Muscle layer of colon (tissue), 2 donors: ENCODE measurements around the gene MGMT.

ENCODE experiments used
- H3K27ac ChIP-seq: one replicate; pipeline ENCODE4 v1.7.0; 2013; ENCODE audit warnings: low read depth, mild to moderate bottlenecking, low read length, moderate library complexity
- H3K27me3 ChIP-seq, 2 donors: one replicate each; pipeline ENCODE4 v1.7.0; 2013; ENCODE audit warnings: low read length in 2 of 2, mild to moderate bottlenecking in 2 of 2; ENCODE audit not compliant: insufficient read depth in 2 of 2, control insufficient read depth in 1 of 2
- H3K36me3 ChIP-seq: one replicate; pipeline ENCODE4 v1.7.0; 2013; ENCODE audit warnings: mild to moderate bottlenecking, low read length; ENCODE audit not compliant: insufficient read depth
- H3K4me1 ChIP-seq: one replicate; pipeline ENCODE4 v1.7.0; 2013; ENCODE audit warnings: mild to moderate bottlenecking, low read length; ENCODE audit not compliant: insufficient read depth
- H3K4me3 ChIP-seq, 2 donors: one replicate each; pipeline ENCODE4 v1.7.0; 2013; ENCODE audit warnings: low read length in 2 of 2, low read depth in 1 of 2, mild to moderate bottlenecking in 1 of 2, moderate library complexity in 1 of 2
- H3K9ac ChIP-seq: one replicate; pipeline ENCODE4 v1.7.0; 2013; ENCODE audit warnings: low read length
- H3K9me3 ChIP-seq: one replicate; pipeline ENCODE4 v1.7.0; 2013; ENCODE audit warnings: mild to moderate bottlenecking, low read length
- donor health status: abdominal sarcoma.
- donor health status: Adenocarcinoma of cecum.

The MGMT gene

GRCh38 chr10:129631870-129632623 lies 165.0 kb downstream of the MGMT start:
- Histone ChIP-seq H3K4me3 (no peak overlapping the region), H3K4me1 (peaks cover 12% of the 10 kb centered on the region), H3K9me3 (no peaks in the 10 kb centered on the region), H3K27me3 (no peaks in the 10 kb centered on the region), H3K36me3 (no peaks in the 10 kb centered on the region), H3K27ac (no peak overlapping the region), H3K9ac (no peak overlapping the region)

- H3K27me3 ChIP-seq, result no peaks in the 10 kb centered on the region
- H3K9me3 ChIP-seq, result no peaks in the 10 kb centered on the region
- H3K27ac ChIP-seq, result no peak overlapping the region
- no peak overlapping the region for H3K9ac ChIP-seq
- no peak overlapping the region for H3K4me3 ChIP-seq
- H3K36me3 ChIP-seq, result no peaks in the 10 kb centered on the region
- no peaks in the 10 kb centered on the region for H3K4me1 ChIP-seq
These were observed 170.0 kb downstream of the MGMT start for GRCh38 chr10:129637010-129637409.

- Histone ChIP-seq H3K4me3 (no peak overlapping the region), H3K9me3 (no peaks in the 10 kb centered on the region), H3K36me3 (no peaks in the 10 kb centered on the region), H3K27me3 (no peaks in the 10 kb centered on the region), H3K27ac (no peak overlapping the region), H3K9ac (no peak overlapping the region), H3K4me1 (no peaks in the 10 kb centered on the region)
These were observed 170.8 kb downstream of the MGMT start for GRCh38 chr10:129637846-129638245.

GRCh38 chr10:129641351-129641750 lies 174.3 kb downstream of the MGMT start:
- H3K9ac ChIP-seq, result no peak overlapping the region
- no peaks in the 10 kb centered on the region for H3K9me3 ChIP-seq
- H3K27me3 ChIP-seq, result no peaks in the 10 kb centered on the region
- no peak overlapping the region for H3K27ac ChIP-seq
- no peak overlapping the region for H3K4me3 ChIP-seq
- H3K36me3 ChIP-seq, result no peaks in the 10 kb centered on the region
- H3K4me1 ChIP-seq, result no peaks in the 10 kb centered on the region

GRCh38 chr10:129641982-129642381 lies 174.9 kb downstream of the MGMT start:
- Histone ChIP-seq H3K27me3 (no peaks in the 10 kb centered on the region), H3K4me1 (no peaks in the 10 kb centered on the region), H3K9ac (no peak overlapping the region), H3K4me3 (no peak overlapping the region), H3K27ac (no peak overlapping the region), H3K36me3 (no peaks in the 10 kb centered on the region), H3K9me3 (no peaks in the 10 kb centered on the region)

- Histone ChIP-seq H3K4me1 (no peaks in the 10 kb centered on the region), H3K27ac (no peak overlapping the region), H3K36me3 (no peaks in the 10 kb centered on the region), H3K4me3 (no peak overlapping the region), H3K9ac (no peak overlapping the region), H3K27me3 (no peaks in the 10 kb centered on the region), H3K9me3 (no peaks in the 10 kb centered on the region)
These were observed 175.4 kb downstream of the MGMT start for GRCh38 chr10:129642427-129642826.

GRCh38 chr10:129643266-129643665 lies 176.2 kb downstream of the MGMT start:
- Histone ChIP-seq H3K4me1 (no peaks in the 10 kb centered on the region), H3K4me3 (no peak overlapping the region)

GRCh38 chr10:129645487-129645886 lies 178.4 kb downstream of the MGMT start:
- no peaks in the 10 kb centered on the region for H3K4me1 ChIP-seq
- H3K36me3 ChIP-seq, result no peaks in the 10 kb centered on the region
- H3K4me3 ChIP-seq, result no peak overlapping the region
- no peaks in the 10 kb centered on the region for H3K27me3 ChIP-seq
- H3K27ac ChIP-seq, result no peak overlapping the region
- no peaks in the 10 kb centered on the region for H3K9me3 ChIP-seq
- no peak overlapping the region for H3K9ac ChIP-seq

More at GRCh38 chr10:129643266-129643665, 176.2 kb downstream of the MGMT start:
- no peak overlapping the region for H3K9ac ChIP-seq
- no peaks in the 10 kb centered on the region for H3K9me3 ChIP-seq
- no peaks in the 10 kb centered on the region for H3K36me3 ChIP-seq
- H3K27ac ChIP-seq, result no peak overlapping the region
- no peaks in the 10 kb centered on the region for H3K27me3 ChIP-seq

GRCh38 chr10:129646973-129647372 lies 179.9 kb downstream of the MGMT start:
- no peaks in the 10 kb centered on the region for H3K4me1 ChIP-seq
- no peak overlapping the region for H3K9ac ChIP-seq
- no peaks in the 10 kb centered on the region for H3K9me3 ChIP-seq
- H3K36me3 ChIP-seq, result no peaks in the 10 kb centered on the region
- no peaks in the 10 kb centered on the region for H3K27me3 ChIP-seq
- no peak overlapping the region for H3K4me3 ChIP-seq
- H3K27ac ChIP-seq, result no peak overlapping the region

- no peaks in the 10 kb centered on the region for H3K4me1 ChIP-seq
- H3K36me3 ChIP-seq, result no peaks in the 10 kb centered on the region
- H3K4me3 ChIP-seq, result no peak overlapping the region
- no peak overlapping the region for H3K9ac ChIP-seq
- no peaks in the 10 kb centered on the region for H3K9me3 ChIP-seq
- H3K27me3 ChIP-seq, result no peaks in the 10 kb centered on the region
- no peak overlapping the region for H3K27ac ChIP-seq
These were observed 180.5 kb downstream of the MGMT start for GRCh38 chr10:129647590-129647989.

- Histone ChIP-seq H3K27me3 (no peaks in the 10 kb centered on the region), H3K36me3 (no peaks in the 10 kb centered on the region), H3K9ac (no peak overlapping the region), H3K9me3 (no peaks in the 10 kb centered on the region), H3K4me3 (no peak overlapping the region), H3K4me1 (no peaks in the 10 kb centered on the region), H3K27ac (no peak overlapping the region)
These were observed 181.8 kb downstream of the MGMT start for GRCh38 chr10:129648856-129649255.

- no peaks in the 10 kb centered on the region for H3K9me3 ChIP-seq
- no peaks in the 10 kb centered on the region for H3K4me1 ChIP-seq
- no peaks in the 10 kb centered on the region for H3K36me3 ChIP-seq
- H3K27me3 ChIP-seq, result no peaks in the 10 kb centered on the region
- no peak overlapping the region for H3K4me3 ChIP-seq
- no peak overlapping the region for H3K9ac ChIP-seq
- H3K27ac ChIP-seq, result no peak overlapping the region
These were observed 185.0 kb downstream of the MGMT start for GRCh38 chr10:129652021-129652420.
